Stimulated activated CD8-positive, alpha-beta memory T cell treated with anti-CD3 and anti-CD28 coated beads, Interleukin-15, amount 100 ng/mL, for 48 hours (primary cell): ENCODE data around the gene IDH3A.

ENCODE experiments used
- DNase-seq, 2 donors: peaks; one replicate each; pipeline ENCODE4 v3.0.0-alpha.2; 2020; ENCODE audit warnings: low read depth in 2 of 2

IDH3A gene

DNA sequence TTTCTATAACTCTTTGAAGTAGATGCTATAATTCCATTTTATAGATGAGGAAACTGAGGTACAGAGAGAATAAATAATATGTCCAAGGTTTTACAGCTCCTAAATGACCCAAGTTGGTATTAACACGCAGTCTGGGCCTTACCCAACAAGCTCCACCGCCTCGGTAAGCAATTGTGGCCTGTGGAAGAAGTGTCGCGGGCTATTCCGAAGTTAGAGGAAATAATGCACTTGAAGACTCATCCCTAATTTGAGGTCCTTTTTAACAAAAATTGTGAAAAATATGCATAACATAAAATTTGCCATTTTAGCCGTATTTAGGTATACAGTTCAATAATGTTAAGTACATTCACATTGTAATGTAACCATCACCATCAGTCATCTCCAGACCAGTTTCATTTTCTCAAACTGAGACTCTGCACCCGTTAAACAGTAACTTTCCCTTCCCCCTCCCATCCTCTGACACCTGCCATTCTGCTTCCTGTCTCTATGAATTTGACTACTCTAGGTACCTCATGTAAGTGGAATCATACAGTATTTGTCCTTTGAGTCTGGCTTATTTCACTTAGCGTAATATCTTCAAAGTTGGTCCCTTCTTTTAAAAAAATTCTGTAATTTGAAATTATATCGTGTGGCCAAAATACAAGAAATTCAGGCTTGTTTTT, 18.2 kb downstream of the IDH3A start:
- DNase-seq = no peak

DNA sequence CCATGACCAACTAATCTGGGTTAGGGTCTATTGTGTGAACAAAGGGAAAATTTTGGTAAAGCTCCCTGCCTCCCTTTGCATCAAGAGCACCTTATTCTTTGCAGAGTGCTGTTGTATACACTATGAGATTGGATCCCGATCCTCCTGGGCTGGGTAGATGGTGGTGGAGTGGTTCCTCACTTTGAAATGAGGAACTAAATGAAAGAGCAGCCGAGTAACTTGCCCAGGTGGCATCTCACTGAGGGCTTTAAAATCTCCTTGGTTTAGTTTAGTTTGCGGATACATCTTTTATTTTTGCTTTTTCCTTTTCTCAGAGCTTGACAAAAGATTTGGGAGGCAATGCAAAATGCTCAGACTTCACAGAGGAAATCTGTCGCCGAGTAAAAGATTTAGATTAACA, 19.4 kb downstream of the IDH3A start:
- DNase-seq = no peak

DNA sequence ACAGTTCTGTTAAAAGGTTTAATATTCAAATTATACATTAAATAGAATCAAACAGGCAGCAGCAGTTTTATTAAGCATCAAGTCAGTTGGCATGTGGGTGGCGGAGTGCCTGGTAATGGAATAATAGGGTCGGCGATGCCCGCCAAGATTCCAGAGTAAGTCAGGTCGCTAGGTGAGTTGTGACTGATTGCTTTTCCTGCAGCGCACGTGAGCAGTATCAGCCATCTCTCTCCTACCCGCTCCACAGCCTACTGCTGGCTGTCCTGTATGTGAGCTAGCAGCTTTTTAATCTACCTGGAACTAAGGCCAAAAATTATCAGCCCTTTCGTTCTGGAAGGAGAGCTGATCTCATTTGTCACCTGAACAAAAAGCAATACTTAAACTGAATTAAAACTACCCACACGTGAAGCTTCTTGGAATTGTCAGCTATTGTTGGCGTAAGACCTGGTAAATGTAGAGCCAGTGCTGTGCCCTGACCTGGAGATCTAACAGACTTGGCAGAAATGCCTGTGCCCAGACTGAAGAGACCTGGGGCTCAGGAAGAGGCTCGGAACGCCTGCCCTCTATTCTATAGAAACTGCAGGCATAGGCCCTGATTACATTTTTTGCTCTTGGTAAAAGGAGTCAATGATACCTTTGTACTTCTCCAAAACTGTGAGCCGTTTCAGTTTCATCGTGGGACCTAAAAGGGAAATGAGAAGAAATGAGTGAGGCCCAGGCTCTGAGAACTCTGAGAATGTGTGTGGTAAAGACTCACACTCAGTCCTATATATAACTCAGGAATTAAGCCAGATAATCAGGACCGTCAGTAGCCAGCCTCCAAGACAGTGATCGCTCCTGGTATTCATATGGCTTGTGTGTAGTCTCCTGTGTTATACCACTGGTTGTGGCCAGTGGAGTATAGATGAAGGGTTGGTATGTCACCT, 21.9 kb downstream of the IDH3A start:
- DNase-seq = no peak

DNA sequence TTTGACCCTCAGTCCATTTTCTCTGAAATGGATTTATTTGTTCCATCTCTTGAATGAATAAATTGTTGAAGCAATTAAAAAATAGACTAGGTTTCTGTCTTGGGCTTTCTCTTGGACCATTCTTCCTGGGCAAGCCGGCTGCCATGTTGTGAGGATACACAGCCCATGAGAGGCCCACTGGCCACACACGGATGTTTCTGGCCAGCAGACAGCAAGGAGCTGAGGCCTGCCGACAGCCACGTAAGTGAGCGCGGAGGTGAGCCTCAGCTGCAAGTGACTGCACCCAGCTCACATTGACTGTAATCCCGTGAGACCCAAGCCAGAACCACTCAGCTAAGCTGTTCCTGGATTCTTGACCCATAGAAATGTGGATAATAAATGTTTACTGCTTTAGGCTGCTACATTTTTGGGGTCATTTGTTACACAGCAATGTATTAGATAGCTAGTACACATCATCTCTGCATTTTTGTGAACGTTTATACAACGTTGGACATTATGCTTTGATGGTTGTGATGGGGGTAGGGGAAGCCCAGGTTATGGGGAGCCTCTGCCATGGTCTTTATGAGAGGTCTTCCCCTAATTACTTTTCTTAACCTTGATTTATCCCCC, 22.8 kb downstream of the IDH3A start:
- DNase-seq = no peak

DNA sequence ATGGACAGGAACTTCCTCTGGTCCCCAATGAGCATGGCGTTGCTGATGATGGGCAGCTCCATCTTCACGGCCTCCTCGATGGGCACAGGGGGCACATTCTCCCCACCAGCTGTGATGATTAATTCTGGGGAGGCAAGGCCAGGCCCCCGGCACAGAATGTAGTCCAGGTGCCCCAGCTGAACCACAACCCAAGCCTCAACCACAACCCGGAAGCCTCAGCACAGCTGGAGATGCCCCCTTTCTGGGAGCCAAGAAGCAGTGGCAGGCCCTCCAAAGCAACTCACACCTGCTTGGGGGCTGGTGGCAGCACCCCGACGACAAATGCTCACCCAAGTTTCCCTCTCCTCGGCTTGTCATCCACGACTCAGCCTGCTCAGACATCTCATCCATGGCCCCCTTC, 25.2 kb downstream of the IDH3A start:
- no peak for DNase-seq

DNA sequence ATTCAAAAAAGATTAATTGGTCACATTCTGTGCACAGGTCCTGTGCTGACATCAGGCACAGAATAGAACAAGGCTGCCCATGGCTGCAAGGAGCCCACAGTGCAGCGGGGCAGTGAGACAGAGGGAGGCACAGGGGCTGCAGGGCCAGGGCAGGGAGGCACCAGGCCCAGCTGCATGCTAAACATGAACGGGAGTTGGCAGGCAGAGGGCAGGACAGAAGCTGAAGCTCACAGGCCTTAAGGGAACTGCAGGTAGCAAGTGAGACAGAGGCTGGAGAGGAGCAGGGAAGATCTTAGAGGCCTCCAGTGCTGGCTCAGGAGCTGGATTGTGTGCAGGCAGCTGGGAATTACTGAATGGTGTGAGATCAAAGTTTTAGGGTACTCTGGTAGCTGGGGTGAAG, 26.2 kb downstream of the IDH3A start:
- no peak for DNase-seq

DNA sequence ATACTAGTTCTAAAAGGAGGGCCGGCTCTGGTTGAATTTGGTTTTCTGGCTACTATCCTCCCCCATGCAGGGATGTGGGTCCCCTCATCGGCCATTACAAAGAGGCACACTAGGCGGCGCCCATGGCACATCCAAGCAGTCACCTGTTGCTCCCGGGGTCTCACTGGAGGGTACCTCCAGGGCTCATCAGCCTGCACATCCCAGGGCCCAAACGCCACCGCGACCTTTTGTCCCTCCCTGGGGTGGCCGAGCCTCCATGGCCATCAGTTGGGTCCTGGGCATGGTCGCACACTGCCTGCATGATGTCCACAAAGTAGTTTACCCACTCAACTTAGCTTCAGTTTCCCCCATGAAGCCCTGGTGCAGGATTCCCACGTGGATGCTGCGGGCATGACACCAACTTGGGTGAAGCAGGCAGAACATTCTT, 28.3 kb downstream of the IDH3A start:
- peak in 1 of 2 donors; percentile 18 for DNase-seq

DNA sequence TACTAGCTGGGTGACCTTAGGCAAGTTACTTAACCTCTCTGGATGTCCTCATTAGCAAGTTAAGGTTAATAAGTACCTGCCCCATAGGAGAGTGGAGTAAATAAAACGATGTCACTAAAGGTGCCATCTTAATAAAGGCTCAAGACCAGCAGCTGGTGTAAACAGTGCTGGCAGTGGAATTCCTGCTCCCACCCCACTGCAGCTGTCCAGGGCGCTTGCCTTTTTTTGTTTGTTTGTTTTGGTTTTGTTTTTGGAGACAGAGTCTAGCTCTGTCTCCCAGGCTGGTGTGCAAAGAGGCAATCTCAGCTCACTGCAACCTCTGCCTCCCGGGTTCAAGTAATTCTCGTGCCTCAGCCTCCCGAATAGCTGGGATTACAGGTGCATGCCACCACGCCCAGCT, 28.9 kb downstream of the IDH3A start:
- DNase-seq = no peak

DNA sequence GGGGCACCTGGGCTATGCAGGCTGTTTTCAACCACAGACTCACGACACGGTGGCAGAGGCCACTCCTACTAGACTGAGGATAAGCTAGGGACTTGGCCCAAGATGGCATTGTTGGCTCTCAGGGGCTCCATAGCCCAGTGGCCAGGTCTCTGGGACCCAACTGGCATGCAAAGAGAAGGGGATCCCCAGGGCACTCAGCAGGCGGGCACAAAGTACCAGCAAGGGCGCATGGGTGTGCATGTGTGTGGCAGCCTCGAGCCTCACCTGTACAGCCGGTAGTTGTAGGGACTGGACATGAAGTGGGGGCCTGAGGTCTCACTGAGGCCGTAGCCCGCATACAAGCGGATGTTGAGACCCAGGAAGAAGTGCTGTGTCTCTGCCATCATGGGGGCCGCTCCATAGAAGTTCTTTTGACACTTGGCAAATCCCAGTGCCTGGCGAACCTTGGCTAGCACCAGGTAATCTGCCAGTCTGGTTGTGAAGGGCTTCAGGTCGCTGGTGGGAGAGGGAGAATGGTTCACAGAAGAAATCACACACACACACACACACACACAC, 30.2 kb downstream of the IDH3A start:
- no peak for DNase-seq

DNA sequence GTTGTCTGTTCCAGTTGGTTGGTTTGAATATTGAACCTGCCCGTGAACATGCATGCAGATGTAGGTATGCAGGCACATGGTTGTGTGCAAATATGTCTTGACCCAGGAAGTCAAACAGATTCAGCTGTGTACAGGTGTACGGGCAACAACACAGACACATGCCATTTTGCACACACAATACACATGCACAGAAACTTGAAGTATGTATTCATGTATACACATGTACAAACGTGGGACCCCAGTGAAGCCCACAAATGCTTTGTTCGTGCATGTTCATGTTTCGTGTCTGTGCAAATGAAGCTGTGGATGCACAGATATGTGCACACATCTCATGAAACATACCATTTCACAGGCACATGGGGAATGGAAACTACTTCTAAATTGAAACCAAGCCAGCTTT, 30.7 kb downstream of the IDH3A start:
- no peak for DNase-seq

DNA sequence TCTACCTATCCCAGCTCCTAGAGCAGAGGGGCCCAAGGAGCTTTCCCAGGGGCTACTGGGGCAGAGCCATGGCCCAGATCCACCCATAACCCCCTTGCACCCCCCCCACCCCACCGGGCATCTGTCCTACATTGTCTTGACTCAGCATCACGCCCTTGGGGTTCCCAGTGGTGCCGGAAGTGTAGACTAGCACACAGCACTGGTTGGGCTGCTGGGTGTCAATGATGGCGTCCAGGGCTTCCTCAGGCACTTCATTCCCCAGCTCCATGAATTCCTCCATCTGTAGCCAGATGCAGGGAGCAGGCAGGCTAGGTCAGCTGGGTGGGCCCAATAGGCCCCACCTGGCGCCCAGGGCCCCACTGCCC, 33.2 kb downstream of the IDH3A start:
- DNase-seq = no peak

DNA sequence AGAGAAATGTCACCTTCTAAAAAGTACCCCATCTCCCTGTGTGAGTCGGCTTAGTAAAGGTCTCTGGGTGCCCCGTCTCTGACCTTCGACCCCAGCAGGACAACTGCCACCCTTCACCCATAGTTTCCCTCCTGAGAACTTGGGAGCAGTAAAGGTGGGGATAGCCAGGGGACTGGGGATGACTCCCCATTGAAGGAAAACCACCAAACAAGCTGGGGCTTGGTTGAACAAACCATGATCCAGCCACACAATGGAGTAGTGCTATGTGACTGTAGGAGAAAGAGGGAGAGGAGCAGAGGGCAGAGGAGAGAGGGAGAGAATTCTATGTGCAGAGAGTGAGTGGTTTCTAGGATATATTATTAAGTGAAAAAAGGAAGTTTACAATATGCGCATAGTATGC, 33.7 kb downstream of the IDH3A start:
- DNase-seq = no peak

DNA sequence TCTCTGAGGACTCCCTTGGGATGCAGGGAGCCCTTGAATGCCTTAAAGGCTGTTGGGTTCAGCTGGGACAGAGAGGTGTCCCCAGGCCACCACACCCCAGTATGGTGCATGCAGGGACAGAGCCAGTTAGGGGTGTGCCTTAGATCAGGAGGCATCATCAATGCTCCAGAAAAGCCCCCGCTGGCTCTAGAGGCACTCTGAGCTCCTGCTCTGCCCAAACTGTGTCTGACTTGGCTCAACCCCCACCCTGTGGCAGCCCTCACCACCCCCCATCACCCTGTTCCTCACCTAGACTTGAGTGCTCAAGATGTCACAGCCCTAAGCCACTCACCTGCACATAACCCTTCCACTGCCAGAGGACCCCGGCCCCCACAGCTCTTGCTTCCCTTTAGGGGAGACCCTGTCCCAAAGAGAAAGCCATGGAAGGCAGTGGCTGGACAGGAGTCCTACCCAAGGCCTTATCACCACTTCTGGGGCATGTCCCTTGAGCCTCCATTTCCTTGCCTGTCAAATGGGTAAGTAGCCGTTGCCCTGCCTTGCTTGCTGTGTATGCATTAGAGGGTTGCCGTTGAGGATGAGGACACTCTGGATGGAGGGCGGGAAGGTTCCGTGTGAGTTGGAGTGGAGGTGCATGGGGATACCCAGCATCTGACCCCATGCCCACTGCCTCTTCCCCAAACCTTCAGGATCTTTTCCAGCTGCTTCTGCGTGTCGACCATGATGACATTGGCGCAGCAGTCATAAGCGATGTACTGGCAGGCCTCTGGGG, 43.8 kb downstream of the IDH3A start:
- no peak for DNase-seq

DNA sequence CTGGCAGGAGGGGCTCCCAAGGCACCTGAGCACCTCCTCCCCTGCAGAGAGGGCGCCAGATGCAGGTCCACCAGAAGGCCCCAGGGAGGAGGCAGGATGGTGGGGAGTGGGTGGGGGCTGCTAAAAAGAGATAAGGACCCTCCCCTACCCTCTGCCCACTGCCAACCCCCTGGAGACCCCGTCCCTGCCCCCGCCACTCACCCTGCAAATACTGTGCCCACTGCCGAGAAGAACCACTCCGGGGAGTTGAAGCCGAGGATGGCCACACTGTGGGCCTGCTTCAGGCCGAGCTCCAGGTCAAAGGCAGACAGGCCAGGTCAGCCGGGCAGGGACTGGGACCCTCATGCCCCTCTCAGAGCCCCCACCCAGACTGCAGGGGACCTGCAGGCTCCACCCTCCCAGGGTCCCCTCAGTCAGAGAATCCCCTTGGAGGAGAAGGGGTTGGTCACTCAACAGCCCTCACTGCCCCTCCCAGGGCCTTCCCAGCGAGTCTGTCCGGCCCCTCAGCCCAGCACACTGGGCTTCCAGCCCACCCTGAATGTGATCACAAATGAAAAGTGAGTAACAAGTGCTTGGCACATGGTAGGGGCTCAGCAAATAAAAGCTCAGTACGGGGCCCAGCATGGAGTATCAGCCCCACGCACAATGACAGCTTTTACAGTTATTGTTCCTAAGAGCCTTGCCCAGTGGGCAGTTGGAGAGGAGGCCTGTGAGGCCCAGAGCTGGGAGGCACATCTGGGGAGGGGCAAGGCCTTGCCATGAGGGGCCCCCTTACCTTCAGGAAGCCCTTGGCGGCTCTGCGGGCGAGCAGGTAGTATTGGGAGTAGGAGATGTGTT, 44.8 kb downstream of the IDH3A start:
- DNase-seq = no peak

DNA sequence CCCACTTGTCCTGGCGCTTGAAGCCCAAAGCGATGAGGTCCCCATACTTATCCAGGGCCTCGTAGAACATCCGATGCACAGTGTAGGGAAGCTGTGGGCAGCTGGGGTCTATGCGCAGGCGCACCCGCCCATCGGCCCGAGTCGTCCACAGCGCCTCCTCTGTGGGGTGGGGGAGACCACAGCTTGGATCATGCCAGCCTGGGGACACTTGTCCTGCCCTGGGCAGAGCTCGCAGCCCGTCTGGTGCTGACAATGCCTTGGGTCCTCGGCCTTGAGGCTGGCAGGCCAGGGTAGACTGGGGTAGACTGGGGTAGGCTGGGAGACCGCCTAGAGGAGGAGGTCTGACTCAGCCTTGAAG, 45.4 kb downstream of the IDH3A start:
- DNase-seq = no peak

DNA sequence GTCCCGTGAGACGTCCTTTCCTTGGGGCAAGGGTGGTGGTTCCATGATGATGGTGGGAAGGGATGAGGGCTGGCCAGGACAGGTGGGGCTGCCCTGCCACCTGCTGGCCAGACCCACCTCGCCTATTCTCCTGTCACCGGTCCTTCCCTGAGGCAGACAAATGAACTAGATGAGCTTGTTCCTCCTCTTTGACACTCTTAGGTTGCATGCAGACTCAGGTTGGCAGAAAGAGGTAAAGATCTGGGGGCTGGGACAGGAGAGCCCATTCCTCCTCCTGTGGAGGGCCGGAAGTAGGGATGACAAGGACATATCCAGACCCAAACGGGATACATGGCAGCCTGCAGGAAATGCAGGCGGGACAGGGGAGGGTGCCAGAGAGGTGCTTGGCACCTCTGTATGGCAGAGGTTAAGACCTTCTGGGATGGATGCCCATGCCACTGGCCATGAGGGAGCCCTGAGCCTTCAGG, 46.6 kb downstream of the IDH3A start:
- peak in 1 of 2 donors; percentile 19 for DNase-seq

DNA sequence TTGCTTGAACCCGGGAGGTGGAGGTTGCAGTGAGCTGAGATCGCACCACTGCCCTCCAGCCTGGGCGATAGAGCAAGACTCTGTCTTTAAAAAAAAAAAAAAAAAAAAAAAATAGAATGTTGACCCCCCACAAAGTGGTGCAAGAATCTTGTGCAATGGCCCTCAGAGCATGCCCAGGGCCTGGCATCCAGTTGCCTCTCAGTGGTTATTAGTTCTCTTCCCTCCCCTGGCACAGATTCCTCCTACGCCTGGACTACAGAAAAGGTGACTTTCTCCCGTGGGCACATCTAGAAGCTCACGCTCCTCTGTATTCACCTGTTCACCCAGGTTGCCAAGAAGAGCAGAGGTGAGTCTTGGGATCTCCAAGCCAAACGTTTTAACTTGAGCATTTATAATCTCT, 48.5 kb downstream of the IDH3A start:
- DNase-seq = no peak

DNA sequence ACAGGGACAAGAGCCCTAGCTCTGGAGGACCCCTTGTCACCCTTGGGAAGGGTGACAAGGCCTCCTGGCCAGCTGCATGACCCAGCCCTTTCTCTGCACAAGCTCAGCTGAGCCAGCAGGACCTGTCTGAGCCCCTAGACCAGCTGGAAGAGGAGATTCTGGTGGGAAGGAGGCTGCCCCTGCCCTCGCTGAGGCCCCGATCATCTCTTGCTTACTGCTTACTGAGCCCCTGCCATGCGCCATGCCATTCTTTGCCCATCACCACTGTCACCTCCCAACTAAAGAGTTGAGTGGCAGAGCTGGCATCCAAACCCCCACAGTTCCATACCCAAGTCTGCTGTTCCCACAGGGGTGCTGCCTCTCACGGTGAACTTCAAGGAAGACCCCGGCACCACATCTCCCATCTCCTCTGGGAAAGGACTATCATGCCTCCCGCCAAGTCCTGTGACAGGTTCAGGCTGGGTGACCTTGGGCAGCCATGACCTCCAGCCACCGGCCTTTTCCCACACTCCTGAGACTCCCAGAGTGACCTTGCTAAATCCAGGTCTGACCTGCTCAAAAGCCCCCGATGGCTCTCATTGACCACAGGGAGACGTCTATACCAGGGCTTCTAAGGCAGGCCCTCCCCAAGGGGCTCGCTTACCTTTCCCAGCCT, 51.2 kb downstream of the IDH3A start:
- DNase-seq = no peak

DNA sequence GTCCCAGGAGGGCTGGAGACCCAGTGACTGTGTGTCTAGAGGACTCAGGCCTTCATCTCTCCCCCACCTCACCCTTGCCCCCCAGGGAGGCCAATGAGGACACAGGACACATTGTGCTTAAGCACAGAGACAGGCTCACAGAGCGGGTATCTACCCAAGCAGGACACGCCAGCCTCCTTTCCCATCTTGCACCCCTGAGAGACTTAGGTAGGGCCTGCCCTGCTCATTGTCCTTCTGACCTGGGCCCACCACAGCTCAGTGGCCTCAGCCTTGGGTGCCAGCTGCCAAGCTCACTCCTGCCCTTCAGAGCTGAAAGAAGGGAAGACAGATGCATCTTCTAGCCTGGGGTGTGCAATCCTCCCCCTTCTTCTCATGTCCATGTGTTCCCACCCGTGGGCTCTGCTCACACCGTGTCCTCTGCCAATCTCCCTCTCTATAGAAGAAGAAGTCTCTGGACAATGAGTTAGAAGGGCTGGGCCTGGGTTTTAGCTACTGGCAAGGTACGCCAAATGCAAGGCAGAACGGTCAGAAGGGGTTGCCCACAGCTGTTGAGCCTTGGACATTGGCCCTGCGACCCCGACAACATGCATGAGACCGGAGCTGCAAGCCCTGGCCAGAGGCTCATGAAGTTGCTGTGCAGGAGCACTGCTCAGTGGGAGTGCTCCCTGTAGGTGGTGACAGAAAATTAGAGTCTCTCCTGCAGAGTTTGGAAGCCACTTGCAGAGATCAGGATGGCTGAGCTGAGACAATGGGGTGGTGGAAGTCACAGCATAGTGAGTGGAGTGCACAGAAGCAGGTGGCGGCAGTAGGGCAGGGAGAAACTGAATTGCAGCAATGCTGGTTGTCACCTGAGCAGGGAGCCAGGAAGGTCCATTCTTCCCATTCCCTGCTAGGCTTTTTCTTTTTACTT, 52.4 kb downstream of the IDH3A start:
- DNase-seq = no peak
